IPS-15b (cell line): ENCODE data around the gene ARHGAP6.

Experiments
- H3K27me3 ChIP-seq: one replicate; pipeline ENCODE4 v1.6.1; 2013; ENCODE audit warnings: low read length; ENCODE audit not compliant: control insufficient read depth, insufficient read depth
- H3K36me3 ChIP-seq: one replicate; pipeline ENCODE4 v1.6.1; 2013; ENCODE audit warnings: low read length; ENCODE audit not compliant: control insufficient read depth, insufficient read depth
- H3K4me1 ChIP-seq: one replicate; pipeline ENCODE4 v1.6.1; 2013; ENCODE audit warnings: mild to moderate bottlenecking, low read length; ENCODE audit not compliant: control insufficient read depth, insufficient read depth
- H3K4me3 ChIP-seq: one replicate; pipeline ENCODE4 v1.5.1; 2013; ENCODE audit warnings: low read depth, low read length
- H3K9ac ChIP-seq: one replicate; pipeline ENCODE4 v1.6.1; 2013; ENCODE audit warnings: low read depth, mild to moderate bottlenecking, low read length
- H3K9me3 ChIP-seq: one replicate; pipeline ENCODE4 v1.6.1; 2013; ENCODE audit warnings: mild to moderate bottlenecking, low read length; ENCODE audit not compliant: control insufficient read depth, insufficient read depth

ARHGAP6 gene

GRCh38 chrX:11462648-11463047 is 203.1 kb downstream of the ARHGAP6 start:
- H3K4me1 ChIP-seq = no peaks in the 10 kb centered on the region
- no peaks in the 10 kb centered on the region for H3K27me3 ChIP-seq
- H3K9ac ChIP-seq = no peak overlapping the region
- H3K4me3 ChIP-seq = no peak overlapping the region
- no peaks in the 10 kb centered on the region for H3K9me3 ChIP-seq
- H3K36me3 ChIP-seq = no peaks in the 10 kb centered on the region

GRCh38 chrX:11462136-11462535 is 203.6 kb downstream of the ARHGAP6 start:
- Histone ChIP-seq H3K4me3 (no peak overlapping the region), H3K4me1 (no peaks in the 10 kb centered on the region), H3K9ac (no peak overlapping the region), H3K36me3 (no peaks in the 10 kb centered on the region), H3K27me3 (no peaks in the 10 kb centered on the region), H3K9me3 (no peaks in the 10 kb centered on the region)

- H3K27me3 ChIP-seq = no peaks in the 10 kb centered on the region
- H3K4me1 ChIP-seq = no peaks in the 10 kb centered on the region
- no peaks in the 10 kb centered on the region for H3K9me3 ChIP-seq
- H3K4me3 ChIP-seq = no peak overlapping the region
- H3K9ac ChIP-seq = no peak overlapping the region
- no peaks in the 10 kb centered on the region for H3K36me3 ChIP-seq
These were observed 204.3 kb downstream of the ARHGAP6 start for GRCh38 chrX:11461201-11462001.

GRCh38 chrX:11460347-11460746 is 205.4 kb downstream of the ARHGAP6 start:
- Histone ChIP-seq H3K27me3 (no peaks in the 10 kb centered on the region), H3K4me1 (no peaks in the 10 kb centered on the region), H3K4me3 (no peak overlapping the region), H3K9ac (no peak overlapping the region), H3K36me3 (no peaks in the 10 kb centered on the region), H3K9me3 (no peaks in the 10 kb centered on the region)

- no peaks in the 10 kb centered on the region for H3K36me3 ChIP-seq
- H3K4me3 ChIP-seq = no peak overlapping the region
- H3K27me3 ChIP-seq = no peaks in the 10 kb centered on the region
- H3K9me3 ChIP-seq = no peaks in the 10 kb centered on the region
- H3K9ac ChIP-seq = no peak overlapping the region
- H3K4me1 ChIP-seq = no peaks in the 10 kb centered on the region
These were observed 207.6 kb downstream of the ARHGAP6 start for GRCh38 chrX:11458170-11458569.

- Histone ChIP-seq H3K36me3 (no peaks in the 10 kb centered on the region), H3K4me1 (no peaks in the 10 kb centered on the region), H3K27me3 (no peaks in the 10 kb centered on the region), H3K9me3 (no peaks in the 10 kb centered on the region), H3K9ac (no peak overlapping the region), H3K4me3 (no peak overlapping the region)
These were observed 214.6 kb downstream of the ARHGAP6 start for GRCh38 chrX:11451151-11451550.

- Histone ChIP-seq H3K36me3 (no peaks in the 10 kb centered on the region), H3K27me3 (no peaks in the 10 kb centered on the region), H3K9me3 (no peaks in the 10 kb centered on the region), H3K4me3 (no peak overlapping the region), H3K4me1 (no peaks in the 10 kb centered on the region), H3K9ac (no peak overlapping the region)
These were observed 215.4 kb downstream of the ARHGAP6 start for GRCh38 chrX:11450354-11450753.

- Histone ChIP-seq H3K27me3 (no peaks in the 10 kb centered on the region), H3K4me3 (no peak overlapping the region), H3K36me3 (no peaks in the 10 kb centered on the region), H3K9me3 (no peaks in the 10 kb centered on the region), H3K4me1 (no peaks in the 10 kb centered on the region), H3K9ac (no peak overlapping the region)
These were observed 216.1 kb downstream of the ARHGAP6 start for GRCh38 chrX:11449613-11450012.

- H3K9me3 ChIP-seq = no peaks in the 10 kb centered on the region
- no peaks in the 10 kb centered on the region for H3K4me1 ChIP-seq
- no peaks in the 10 kb centered on the region for H3K27me3 ChIP-seq
- no peaks in the 10 kb centered on the region for H3K36me3 ChIP-seq
- no peak overlapping the region for H3K4me3 ChIP-seq
- H3K9ac ChIP-seq = no peak overlapping the region
These were observed 218.3 kb downstream of the ARHGAP6 start for GRCh38 chrX:11447418-11447817.

- H3K36me3 ChIP-seq = no peaks in the 10 kb centered on the region
- no peaks in the 10 kb centered on the region for H3K27me3 ChIP-seq
- no peaks in the 10 kb centered on the region for H3K4me1 ChIP-seq
- H3K4me3 ChIP-seq = no peak overlapping the region
- H3K9me3 ChIP-seq = no peaks in the 10 kb centered on the region
- H3K9ac ChIP-seq = no peak overlapping the region
These were observed 218.8 kb downstream of the ARHGAP6 start for GRCh38 chrX:11446949-11447348.

GRCh38 chrX:11446336-11446735 is 219.4 kb downstream of the ARHGAP6 start:
- Histone ChIP-seq H3K9ac (no peak overlapping the region), H3K4me3 (no peak overlapping the region), H3K27me3 (no peaks in the 10 kb centered on the region), H3K4me1 (no peaks in the 10 kb centered on the region), H3K9me3 (no peaks in the 10 kb centered on the region), H3K36me3 (no peaks in the 10 kb centered on the region)

GRCh38 chrX:11445540-11445939 is 220.2 kb downstream of the ARHGAP6 start:
- no peak overlapping the region for H3K4me3 ChIP-seq
- H3K36me3 ChIP-seq = no peaks in the 10 kb centered on the region
- H3K4me1 ChIP-seq = no peaks in the 10 kb centered on the region
- H3K9ac ChIP-seq = no peak overlapping the region
- no peaks in the 10 kb centered on the region for H3K27me3 ChIP-seq
- H3K9me3 ChIP-seq = no peaks in the 10 kb centered on the region
